ENCODE data around the gene RASA4. TPM values are rescaled to one million over a fixed set of nuclear protein-coding genes. Genes with fewer than 3 reads are reported as not detected.

The RASA4 gene
- total and polyA plus RNA-seq, 10 donors, result 34.5 to 119 (median 52.4) TPM

Small RNA genes within 50 kb of the gene (small RNA-seq; reads per million reads assigned to genes)
- 0 reads per million in 4 donors for gene UPK3BL1

Other genes starting within 250 kb of the RASA4 start
- gene PRKRIP1, start 220.4 kb downstream of the RASA4 start, total RNA-seq, result 10 to 100 TPM; 25.0 to 33.4 (median 28.8) TPM
- 10 to 100 TPM; 27.4 to 45.7 (median 43.6) TPM for gene PRKRIP1, start 220.4 kb downstream of the RASA4 start, polyA plus RNA-seq
- 100 to 1,000 TPM in 3 of 7 donors, 10 to 100 TPM in 4; 75.3 to 146 (median 90.5) TPM for gene ORAI2, start 183.2 kb downstream of the RASA4 start, total RNA-seq
- gene ORAI2, start 183.2 kb downstream of the RASA4 start, polyA plus RNA-seq, result 10 to 100 TPM; 31.5 to 74.4 (median 35.4) TPM
- 10 to 100 TPM in 6 of 7 donors, 1 to 10 TPM in 1; 9.6 to 15.1 (median 10.7) TPM for gene ALKBH4, start 151.9 kb downstream of the RASA4 start, total RNA-seq
- 10 to 100 TPM in 1 of 3 donors, 1 to 10 TPM in 2; 9.0 to 11.1 (median 9.2) TPM for gene ALKBH4, start 151.9 kb downstream of the RASA4 start, polyA plus RNA-seq
- 10 to 100 TPM; 19.9 to 42.2 (median 24.1) TPM for gene LRWD1, start 151.8 kb downstream of the RASA4 start, total RNA-seq
- 10 to 100 TPM; 22.1 to 37.3 (median 33.7) TPM for gene LRWD1, start 151.8 kb downstream of the RASA4 start, polyA plus RNA-seq
- 10 to 100 TPM in 6 of 7 donors, 1 to 10 TPM in 1; 8.4 to 34.5 (median 30.8) TPM for gene POLR2J, start 137.8 kb downstream of the RASA4 start, total RNA-seq
- gene POLR2J, start 137.8 kb downstream of the RASA4 start, polyA plus RNA-seq, result 10 to 100 TPM; 95.6 to 98.8 (median 96.4) TPM
- gene RASA4B, start 99.0 kb downstream of the RASA4 start, total RNA-seq, result 10 to 100 TPM; 16.7 to 50.5 (median 22.7) TPM
- 10 to 100 TPM; 18.5 to 42.2 (median 24.6) TPM for gene RASA4B, start 99.0 kb downstream of the RASA4 start, polyA plus RNA-seq
- 10 to 100 TPM; 14.2 to 31.0 (median 25.8) TPM for gene UPK3BL2, start 73.1 kb downstream of the RASA4 start, total RNA-seq
- gene UPK3BL2, start 73.1 kb downstream of the RASA4 start, polyA plus RNA-seq, result 10 to 100 TPM; 11.5 to 27.4 (median 18.8) TPM
- gene SPDYE2, start 65.5 kb downstream of the RASA4 start, total RNA-seq, result under 1 TPM in 2 of 7 donors, not detected in 5; 0.37 to 0.52 TPM
- gene SPDYE2, start 65.5 kb downstream of the RASA4 start, polyA plus RNA-seq, result under 1 TPM in 1 of 3 donors, not detected in 2; 0.13 TPM
- gene POLR2J3, start 44.2 kb downstream of the RASA4 start, total RNA-seq, result 10 to 100 TPM; 32.6 to 63.8 (median 44.3) TPM
- 10 to 100 TPM; 26.9 to 67.3 (median 40.3) TPM for gene POLR2J3, start 44.2 kb downstream of the RASA4 start, polyA plus RNA-seq
- 10 to 100 TPM; 18.5 to 57.4 (median 35.9) TPM for gene UPK3BL1, start 26.0 kb upstream of the RASA4 start, total RNA-seq
- gene UPK3BL1, start 26.0 kb upstream of the RASA4 start, polyA plus RNA-seq, result 100 to 1,000 TPM in 2 of 3 donors, 10 to 100 TPM in 1; 54.5 to 206 (median 108) TPM
- not detected for gene SPDYE2B, start 33.6 kb upstream of the RASA4 start, total RNA-seq
- not detected for gene SPDYE2B, start 33.6 kb upstream of the RASA4 start, polyA plus RNA-seq
- 10 to 100 TPM in 5 of 7 donors, 1 to 10 TPM in 2; 9.3 to 21.1 (median 11.6) TPM for gene POLR2J2, start 54.9 kb upstream of the RASA4 start, total RNA-seq
- 1 to 10 TPM in 2 of 3 donors, under 1 TPM in 1; 0.99 to 3.5 (median 3.0) TPM for gene POLR2J2, start 54.9 kb upstream of the RASA4 start, polyA plus RNA-seq
- 10 to 100 TPM in 5 of 7 donors, 1 to 10 TPM in 2; 6.6 to 22.4 (median 12.4) TPM for gene FAM185A, start 132.2 kb upstream of the RASA4 start, total RNA-seq
- gene FAM185A, start 132.2 kb upstream of the RASA4 start, polyA plus RNA-seq, result 1 to 10 TPM; 3.1 to 4.2 (median 3.2) TPM